SIG-M5 treated with dmso at 0.1 percent for 504 hours (cell line): ENCODE measurements around the gene SETD2.

Experiments used
- DNase-seq: peaks from one replicate; lab custom pipeline; 2025; ENCODE audit not compliant: unreplicated experiment; lab: John Stamatoyannopoulos, UW

Gene SETD2

GRCh38 chr3:46998852-46999515 is 164.9 kb downstream of the SETD2 start:
- DNase-seq = no peak

- peak; percentile 6 for DNase-seq
Measured at GRCh38 chr3:46998121-46998851, 165.6 kb downstream of the SETD2 start.

- no peak for DNase-seq
Measured at GRCh38 chr3:46997453-46998091, 166.3 kb downstream of the SETD2 start.

GRCh38 chr3:46996689-46997452 is 167.0 kb downstream of the SETD2 start:
- DNase-seq = no peak

GRCh38 chr3:46995901-46996562 is 167.9 kb downstream of the SETD2 start:
- no peak for DNase-seq

- DNase-seq = no peak
Measured at GRCh38 chr3:46994801-46995731, 168.8 kb downstream of the SETD2 start.

- DNase-seq = no peak
Measured at GRCh38 chr3:46993986-46994385, 169.9 kb downstream of the SETD2 start.

GRCh38 chr3:46993292-46993691 is 170.6 kb downstream of the SETD2 start:
- DNase-seq = no peak

- no peak for DNase-seq
Measured at GRCh38 chr3:46992231-46992630, 171.7 kb downstream of the SETD2 start.

GRCh38 chr3:46991406-46992165 is 172.3 kb downstream of the SETD2 start:
- no peak for DNase-seq

GRCh38 chr3:46990573-46991374 is 173.1 kb downstream of the SETD2 start:
- no peak for DNase-seq

GRCh38 chr3:46989146-46989810 is 174.6 kb downstream of the SETD2 start:
- no peak for DNase-seq

GRCh38 chr3:46988616-46989015 is 175.3 kb downstream of the SETD2 start:
- DNase-seq = no peak

GRCh38 chr3:46987743-46988401 is 176.0 kb downstream of the SETD2 start:
- DNase-seq = peak; percentile 77

- DNase-seq = no peak
Measured at GRCh38 chr3:46987319-46987742, 176.6 kb downstream of the SETD2 start.

- no peak for DNase-seq
Measured at GRCh38 chr3:46986782-46987310, 177.1 kb downstream of the SETD2 start.
